CD4-positive, CD25-positive, alpha-beta regulatory T cell (primary cell): ENCODE measurements around the gene CEP78. TPM values are rescaled to one million over a fixed set of nuclear protein-coding genes. Genes with fewer than 3 reads are reported as not detected.
A peak's percentile ranks its signal among the peaks of the same experiment; 100 is the strongest.
"Not testable (repeated sequence)": the region's sequence is repeated elsewhere in the genome, so short reads cannot be mapped to it uniquely, and the experiment has no call there.

ENCODE experiments used
- ATAC-seq, 2 donors: fragments of 150-1000 bp; cut with Tn5 transposase; one replicate each; pipeline ENCODE4 v1.10.0; 2021; ENCODE audit warnings: low read depth in 2 of 2, moderate number of reproducible peaks in 2 of 2, moderate library complexity in 1 of 2
- DNase-seq, 3 donors: peaks; one replicate each; pipeline versions ENCODE4 v3.0.0 to v3.0.0-alpha.2; 2012 to 2022; ENCODE audit warnings: mixed read lengths in 1 of 3
- H3K27ac ChIP-seq: one replicate; pipeline ENCODE4 v1.7.0; 2013; ENCODE audit warnings: mild to moderate bottlenecking, low read length; ENCODE audit not compliant: insufficient read depth, poor library complexity, severe bottlenecking
- H3K27me3 ChIP-seq: one replicate; pipeline ENCODE4 v1.7.0; 2013; ENCODE audit warnings: low read length; ENCODE audit not compliant: control insufficient read depth, insufficient read depth
- H3K36me3 ChIP-seq: one replicate; pipeline ENCODE4 v1.7.0; 2013; ENCODE audit warnings: mild to moderate bottlenecking, low read length, moderate library complexity; ENCODE audit not compliant: control insufficient read depth, insufficient read depth
- H3K4me1 ChIP-seq: 2 replicates; pipeline ENCODE4 v1.7.0; 2013; ENCODE audit warnings: mild to moderate bottlenecking, low read length; ENCODE audit not compliant: insufficient read depth, control insufficient read depth, poor library complexity, severe bottlenecking
- H3K4me3 ChIP-seq: one replicate; pipeline ENCODE4 v1.7.0; 2013; ENCODE audit warnings: low read depth, mild to moderate bottlenecking, low read length, moderate library complexity
- H3K9me3 ChIP-seq, 2 experiments: 1 replicate in 1 of 2; 2 replicates in 1 of 2; pipeline ENCODE4 v1.7.0; 2013; ENCODE audit warnings: low read length in 2 of 2, mild to moderate bottlenecking in 1 of 2, moderate library complexity in 1 of 2; ENCODE audit not compliant: control insufficient read depth in 2 of 2
- H3K27ac Mint-ChIP-seq, 3 donors: one replicate each; pipeline ENCODE4 v1.8.0; 2020 to 2022; ENCODE audit warnings: mild to moderate bottlenecking in 3 of 3, mixed read lengths in 3 of 3, moderate library complexity in 2 of 3
- H3K27me3 Mint-ChIP-seq: one replicate; pipeline ENCODE4 v1.8.0; 2022; ENCODE audit warnings: mild to moderate bottlenecking, mixed read lengths
- H3K36me3 Mint-ChIP-seq: one replicate; pipeline ENCODE4 v1.8.0; 2020; ENCODE audit warnings: mixed read lengths
- H3K4me1 Mint-ChIP-seq, 4 donors: one replicate each; pipeline ENCODE4 v1.8.0; 2020 to 2022; ENCODE audit warnings: mixed read lengths in 4 of 4, mild to moderate bottlenecking in 1 of 4
- H3K4me3 Mint-ChIP-seq, 4 donors: one replicate each; pipeline ENCODE4 v1.8.0; 2020 to 2022; ENCODE audit warnings: mild to moderate bottlenecking in 4 of 4, mixed read lengths in 4 of 4, moderate library complexity in 3 of 4
- H3K9me3 Mint-ChIP-seq, 7 donors: one replicate each; pipeline ENCODE4 v1.8.0; 2020 to 2022; ENCODE audit warnings: mixed read lengths in 7 of 7, mild to moderate bottlenecking in 3 of 7, moderate library complexity in 2 of 7
- polyA plus RNA-seq, 4 donors: library from polyadenylated mRNA; unstranded; fragments of 300-500 nt; fragmentation: Illumina TruSeq; gene quantifications; one replicate each; pipeline ENCODE4 v1.2.3, GENCODE V29; 2021
- total RNA-seq: library from RNA; stranded (reverse); gene quantifications from one replicate; pipeline ENCODE4 v1.2.3, GENCODE V29; 2022

Gene CEP78
- total and polyA plus RNA-seq, 5 donors from 2014 or later, result 24.9 to 43.6 (median 31.4) TPM

DNA sequence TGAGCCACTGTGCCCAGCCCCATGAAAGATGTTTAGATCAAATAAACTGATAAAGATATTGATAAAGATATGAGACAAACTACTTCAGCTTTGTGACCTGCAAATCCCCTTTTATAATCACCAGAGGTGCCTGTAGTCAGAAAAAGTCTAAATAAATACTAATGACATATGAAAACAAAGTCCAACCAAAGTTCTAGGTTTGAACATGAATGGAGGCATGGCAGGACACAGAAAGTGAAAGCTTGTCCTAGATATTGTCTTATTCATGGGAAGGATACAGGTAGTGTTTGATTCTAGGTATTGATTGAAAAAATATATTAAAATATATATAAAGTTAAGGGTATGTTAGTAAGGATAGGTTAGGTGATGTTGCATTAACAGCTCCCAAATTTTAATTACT is 36.4 kb downstream of the CEP78 start:
- Mint-ChIP-seq H3K4me3 (no peak overlapping the region), H3K4me1 (peaks cover 0 to 12% (median 1%) of the 10 kb centered on the region in 4 donors), H3K36me3 (peaks cover 25% of the 10 kb centered on the region), H3K27me3 (no peaks in the 10 kb centered on the region), H3K9me3 (peaks cover 0 to 2% (median 0%) of the 10 kb centered on the region in 7 donors), H3K27ac (no peak overlapping the region)
- Histone ChIP-seq H3K4me3 (no peak overlapping the region), H3K36me3 (peaks cover 36% of the 10 kb centered on the region), H3K4me1 (no peaks in the 10 kb centered on the region), H3K27ac (no peak overlapping the region), H3K27me3 (no peaks in the 10 kb centered on the region), H3K9me3 (no peaks in the 10 kb centered on the region)
- ATAC-seq, result no peak
- DNase-seq, result no peak

DNA sequence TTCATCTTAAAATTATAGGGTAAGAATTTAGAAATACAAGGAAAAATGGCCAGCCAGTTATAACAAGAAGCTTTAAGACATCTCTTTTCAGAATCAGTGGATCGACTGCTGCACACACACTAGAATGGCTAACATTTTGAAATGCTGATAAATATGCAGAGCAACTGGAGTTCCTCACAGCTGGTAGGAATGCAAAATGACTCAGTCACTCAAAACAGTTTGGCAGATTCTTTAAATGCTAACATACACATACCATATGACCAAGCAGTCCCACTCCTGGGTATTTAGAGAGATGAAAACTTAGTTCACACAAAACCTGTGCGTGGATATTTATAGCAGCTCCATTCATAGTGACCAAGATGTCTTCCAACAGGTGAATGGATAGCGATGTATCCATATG is 37.9 kb downstream of the CEP78 start:
- Histone ChIP-seq H3K4me3 (no peak overlapping the region), H3K27me3 (no peaks in the 10 kb centered on the region), H3K9me3 (no peaks in the 10 kb centered on the region), H3K4me1 (no peaks in the 10 kb centered on the region), H3K27ac (no peak overlapping the region), H3K36me3 (peaks cover 24% of the 10 kb centered on the region)
- peaks cover 0 to 12% (median 2%) of the 10 kb centered on the region in 4 donors for H3K4me1 Mint-ChIP-seq
- H3K27me3 Mint-ChIP-seq, result no peaks in the 10 kb centered on the region
- no peak overlapping the region for H3K4me3 Mint-ChIP-seq
- peaks cover 16% of the 10 kb centered on the region for H3K36me3 Mint-ChIP-seq
- peak overlapping the region in 1 of 3 donors; percentile 28 for H3K27ac Mint-ChIP-seq
- ATAC-seq, result no peak
- no peak for DNase-seq
- H3K9me3 Mint-ChIP-seq, result peaks cover 0 to 2% (median 0%) of the 10 kb centered on the region in 7 donors

DNA sequence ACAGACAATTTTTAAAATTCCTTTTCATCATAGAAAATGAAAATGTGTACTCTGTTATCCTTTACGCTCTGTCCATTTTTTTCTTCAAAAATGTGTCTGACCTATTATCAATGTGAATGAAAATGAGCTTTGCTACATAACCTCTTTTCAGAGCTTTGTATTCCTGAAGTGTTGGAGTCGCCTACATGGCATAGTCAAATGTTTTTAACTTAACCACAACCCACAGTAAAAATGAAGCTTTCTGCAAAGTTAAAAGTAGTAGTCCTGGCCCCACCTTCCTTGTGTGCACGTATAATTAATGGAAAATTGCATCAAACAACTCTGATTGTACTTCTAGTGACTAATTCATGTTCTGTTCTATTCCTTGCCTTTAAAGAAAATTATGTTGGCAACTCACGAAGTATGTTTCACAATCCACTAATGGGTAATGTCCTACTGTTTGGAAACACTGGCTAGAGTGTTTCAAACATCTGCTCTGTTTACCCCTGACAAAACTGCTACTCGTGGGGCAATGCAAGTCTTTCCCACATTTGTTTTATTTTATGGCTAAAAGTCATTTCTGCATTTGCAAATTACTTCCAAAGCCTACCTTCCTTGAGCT is 42.4 kb downstream of the CEP78 start:
- no peaks in the 10 kb centered on the region for H3K4me1 ChIP-seq
- no peaks in the 10 kb centered on the region for H3K27me3 ChIP-seq
- H3K27ac Mint-ChIP-seq, result peak overlapping the region in 1 of 3 donors; percentile 23
- no peaks in the 10 kb centered on the region for H3K36me3 Mint-ChIP-seq
- H3K27me3 Mint-ChIP-seq, result no peaks in the 10 kb centered on the region
- H3K36me3 ChIP-seq, result no peaks in the 10 kb centered on the region
- no peak for DNase-seq
- peaks cover 0 to 4% (median 2%) of the 10 kb centered on the region in 4 donors for H3K4me1 Mint-ChIP-seq
- H3K4me3 ChIP-seq, result no peak overlapping the region
- H3K4me3 Mint-ChIP-seq, result no peak overlapping the region
- no peak overlapping the region for H3K27ac ChIP-seq
- no peaks in the 10 kb centered on the region for H3K9me3 Mint-ChIP-seq
- no peaks in the 10 kb centered on the region for H3K9me3 ChIP-seq
- no peak for ATAC-seq

DNA sequence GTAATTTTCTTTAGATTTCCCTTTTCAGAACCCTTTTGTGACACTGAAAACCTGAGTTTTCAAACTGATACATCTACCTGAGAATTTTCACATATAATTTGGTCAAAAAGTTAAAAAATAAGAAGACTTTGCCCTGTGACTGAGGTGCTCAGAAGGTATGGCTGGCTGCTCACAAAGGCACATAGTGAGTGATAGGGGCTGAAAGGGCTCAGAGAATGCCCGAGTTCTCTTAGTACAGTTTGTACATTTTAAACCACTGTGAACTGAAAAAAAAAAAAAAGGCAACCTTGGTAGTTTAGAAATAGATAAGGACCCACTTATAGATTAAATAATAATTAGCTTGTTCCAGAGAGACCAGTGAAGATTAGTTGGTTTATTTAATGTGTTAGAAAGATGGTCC is 42.9 kb downstream of the CEP78 start:
- ATAC-seq, result no peak
- Mint-ChIP-seq H3K9me3 (no peaks in the 10 kb centered on the region), H3K27me3 (no peaks in the 10 kb centered on the region), H3K27ac (peak overlapping the region in 1 of 3 donors; percentile 42), H3K4me1 (peaks cover 0 to 4% (median 2%) of the 10 kb centered on the region in 4 donors), H3K36me3 (no peaks in the 10 kb centered on the region), H3K4me3 (no peak overlapping the region)
- Histone ChIP-seq H3K36me3 (no peaks in the 10 kb centered on the region), H3K27ac (no peak overlapping the region), H3K4me1 (no peaks in the 10 kb centered on the region), H3K4me3 (no peak overlapping the region), H3K27me3 (no peaks in the 10 kb centered on the region), H3K9me3 (no peaks in the 10 kb centered on the region)
- no peak for DNase-seq

DNA sequence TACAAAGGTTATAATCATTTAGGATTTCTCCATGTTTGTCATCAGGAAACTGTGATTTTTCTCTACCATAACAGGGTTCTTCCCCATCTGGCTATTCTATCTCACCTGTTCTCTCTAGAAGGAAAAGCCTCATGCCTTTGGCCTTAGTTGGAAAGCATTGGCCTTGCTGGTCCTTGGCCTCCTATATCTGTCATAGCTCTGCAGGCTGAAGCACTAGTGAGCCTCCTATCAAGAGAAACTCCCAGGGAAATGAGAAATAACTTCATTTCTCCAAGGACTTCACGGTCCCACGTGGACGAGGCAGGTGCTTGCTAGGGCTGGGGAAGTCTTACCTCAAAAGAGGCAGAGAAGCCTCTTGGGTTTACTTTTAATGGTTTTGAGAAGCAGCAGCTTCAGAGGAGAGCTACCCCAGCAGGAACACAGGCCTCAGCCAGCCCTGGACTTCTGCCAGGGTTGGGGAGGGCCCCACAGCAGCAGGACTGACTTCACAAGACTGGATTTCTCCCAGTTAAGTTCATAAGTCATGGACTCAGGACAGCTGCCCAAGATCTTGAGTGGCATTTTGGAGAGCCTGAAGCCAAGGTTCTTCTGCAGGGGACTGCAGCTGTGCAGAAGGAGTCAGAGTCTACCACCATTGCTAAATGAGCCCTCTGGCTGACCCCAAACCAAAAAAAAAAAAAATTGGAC is 45.2 kb downstream of the CEP78 start:
- Histone ChIP-seq H3K4me3 (no peak overlapping the region), H3K4me1 (no peaks in the 10 kb centered on the region), H3K9me3 (no peaks in the 10 kb centered on the region), H3K36me3 (no peaks in the 10 kb centered on the region), H3K27me3 (no peaks in the 10 kb centered on the region), H3K27ac (no peak overlapping the region)
- Mint-ChIP-seq H3K27me3 (no peaks in the 10 kb centered on the region), H3K9me3 (no peaks in the 10 kb centered on the region), H3K4me1 (peaks cover 0 to 2% (median 0%) of the 10 kb centered on the region in 4 donors), H3K36me3 (no peaks in the 10 kb centered on the region), H3K4me3 (no peak overlapping the region), H3K27ac (no peak overlapping the region)
- ATAC-seq (no peak), DNase-seq (no peak)

DNA sequence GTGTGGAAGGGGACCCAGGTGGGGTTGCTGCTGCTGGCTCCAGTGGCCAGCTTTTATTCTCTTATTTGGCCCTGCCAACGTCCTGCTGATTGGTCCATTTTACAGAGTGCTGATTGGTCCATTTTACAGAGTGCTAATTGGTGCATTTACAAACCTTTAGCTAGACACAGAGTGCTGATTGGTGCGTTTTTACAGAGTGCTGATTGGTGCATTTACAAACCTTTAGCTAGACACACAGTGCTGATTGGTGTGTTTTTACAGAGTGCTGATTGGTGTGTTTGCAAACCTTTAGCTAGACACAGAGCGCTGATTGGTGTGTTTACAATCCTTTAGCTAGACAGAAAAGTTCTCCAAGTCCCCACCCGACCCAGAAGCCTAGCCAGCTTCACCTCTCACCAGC is 48.3 kb downstream of the CEP78 start:
- not testable (repeated sequence) for H3K27me3 ChIP-seq, H3K9me3 Mint-ChIP-seq, H3K27ac ChIP-seq, H3K36me3 Mint-ChIP-seq, H3K4me1 ChIP-seq, H3K27ac Mint-ChIP-seq, H3K27me3 Mint-ChIP-seq, H3K4me1 Mint-ChIP-seq, DNase-seq, H3K36me3 ChIP-seq, H3K4me3 ChIP-seq, ATAC-seq, H3K4me3 Mint-ChIP-seq, H3K9me3 ChIP-seq

DNA sequence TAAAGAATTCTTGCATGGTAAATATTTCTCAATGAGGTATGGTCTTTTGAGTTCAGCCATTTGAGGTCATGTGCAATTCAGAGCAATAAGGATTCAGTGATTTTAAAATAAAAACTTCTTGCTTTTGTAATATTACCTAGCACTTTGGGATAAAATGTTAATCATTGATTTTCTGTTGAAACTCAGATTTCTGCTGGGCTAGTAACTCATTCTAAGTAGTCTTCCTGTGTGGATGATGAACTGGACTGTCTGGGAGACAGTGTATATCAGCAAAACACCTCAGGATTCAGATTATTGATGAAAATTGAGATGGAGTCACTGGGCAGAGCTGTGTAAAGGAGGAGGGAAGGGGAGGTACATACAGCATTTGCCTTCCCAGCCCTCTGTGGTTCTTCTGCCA is 50.2 kb downstream of the CEP78 start:
- DNase-seq (no peak), ATAC-seq (no peak)
- Histone ChIP-seq H3K27ac (no peak overlapping the region), H3K36me3 (no peaks in the 10 kb centered on the region), H3K27me3 (peaks cover 4% of the 10 kb centered on the region), H3K9me3 (no peaks in the 10 kb centered on the region), H3K4me3 (no peak overlapping the region), H3K4me1 (no peaks in the 10 kb centered on the region)
- Mint-ChIP-seq H3K4me1 (no peaks in the 10 kb centered on the region), H3K4me3 (no peak overlapping the region), H3K27me3 (no peaks in the 10 kb centered on the region), H3K36me3 (no peaks in the 10 kb centered on the region), H3K9me3 (no peaks in the 10 kb centered on the region), H3K27ac (no peak overlapping the region)

DNA sequence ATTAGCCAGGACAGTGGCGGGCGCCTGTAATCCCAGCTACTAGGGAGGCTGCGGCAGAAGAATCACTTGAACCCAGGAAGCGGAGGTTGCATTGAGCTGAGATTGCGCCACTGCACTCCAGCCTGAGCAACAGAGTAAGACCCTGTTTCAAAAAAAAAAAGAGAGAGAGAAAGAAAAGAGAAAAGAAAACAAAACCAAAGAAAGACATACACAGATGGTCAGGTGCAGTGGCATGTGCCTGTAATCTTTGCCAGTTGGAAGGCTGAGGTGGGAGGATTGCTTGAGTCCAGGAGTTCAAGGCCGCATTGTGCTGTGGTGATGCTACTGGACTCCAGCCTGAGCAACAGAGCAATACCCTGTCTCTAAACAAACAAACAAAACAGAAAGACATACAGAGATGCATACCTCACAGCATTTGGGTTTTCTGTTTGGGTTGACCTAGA is 51.1 kb downstream of the CEP78 start:
- Mint-ChIP-seq H3K27ac (no peak overlapping the region), H3K27me3 (no peaks in the 10 kb centered on the region), H3K9me3 (no peaks in the 10 kb centered on the region), H3K4me3 (no peak overlapping the region), H3K4me1 (no peaks in the 10 kb centered on the region), H3K36me3 (no peaks in the 10 kb centered on the region)
- peaks cover 4% of the 10 kb centered on the region for H3K27me3 ChIP-seq
- no peaks in the 10 kb centered on the region for H3K36me3 ChIP-seq
- ATAC-seq (no peak), DNase-seq (no peak)
- H3K4me1 ChIP-seq, result no peaks in the 10 kb centered on the region
- H3K4me3 ChIP-seq, result no peak overlapping the region
- no peak overlapping the region for H3K27ac ChIP-seq
- H3K9me3 ChIP-seq, result no peaks in the 10 kb centered on the region
